ENCODE data around the gene MCC. TPM values are rescaled to one million over a fixed set of nuclear protein-coding genes. Genes with fewer than 3 reads are reported as not detected.

The MCC gene
- total and polyA plus RNA-seq, 2 of the 4 experiments (the other 2 are of a cell fraction): 5.0 to 20.6 TPM

GRCh38 chr5:112976432-112977309 is 511.6 kb downstream of the MCC start, which contains the start of gene DCP2 (continued):
- no peak for TF ChIP-seq CTCF (conservative IDR thresholded peaks at IDR 0.05; ENCODE audit: low read depth, low read length)
- no peak for TF ChIP-seq BHLHE40 (IDR thresholded peaks at IDR 0.05; ENCODE audit: low read depth, low read length)
- no peak for TF ChIP-seq MAFK (IDR thresholded peaks at IDR 0.05; ENCODE audit: low read depth, low read length)
